T-helper 9 cell (primary cell): Measurements from ENCODE around the gene CSRNP3.

Experiments
- DNase-seq: peaks from one replicate; pipeline ENCODE4 v3.0.0-alpha.2; 2020
- total RNA-seq, 2 donors: gene quantifications; one replicate each; lab custom pipeline; 2026; lab: John Stamatoyannopoulos, UW

The CSRNP3 gene
- 0 reads per million in 2 donors for total RNA-seq

- DNase-seq, result no peak
Observed at GRCh38 chr2:165469417-165469816, at the start of gene CSRNP3. Gene CSRNP3 (plus strand): TSS chr2:165469698. CDS start chr2:165595066, 125,368 bp downstream.

- DNase-seq, result no peak
Observed at GRCh38 chr2:165420231-165420630, 49.3 kb upstream of the CSRNP3 start.

GRCh38 chr2:165423081-165423480 is 46.4 kb upstream of the CSRNP3 start:
- DNase-seq, result no peak

GRCh38 chr2:165425556-165425955 is 43.9 kb upstream of the CSRNP3 start:
- no peak for DNase-seq

GRCh38 chr2:165427686-165428085 is 41.8 kb upstream of the CSRNP3 start:
- DNase-seq, result no peak

- no peak for DNase-seq
Observed at GRCh38 chr2:165428926-165429325, 40.6 kb upstream of the CSRNP3 start.

- no peak for DNase-seq
Observed at GRCh38 chr2:165431014-165431413, 38.5 kb upstream of the CSRNP3 start.

- no peak for DNase-seq
Observed at GRCh38 chr2:165432234-165432966, 37.1 kb upstream of the CSRNP3 start.

GRCh38 chr2:165434865-165435496 is 34.5 kb upstream of the CSRNP3 start:
- no peak for DNase-seq

GRCh38 chr2:165435611-165436010 is 33.9 kb upstream of the CSRNP3 start:
- DNase-seq, result no peak

GRCh38 chr2:165436559-165436958 is 32.9 kb upstream of the CSRNP3 start:
- DNase-seq, result no peak

GRCh38 chr2:165440367-165440766 is 29.1 kb upstream of the CSRNP3 start:
- DNase-seq, result no peak

GRCh38 chr2:165443511-165443910 is 26.0 kb upstream of the CSRNP3 start:
- DNase-seq, result no peak

- no peak for DNase-seq
Observed at GRCh38 chr2:165448406-165448805, 21.1 kb upstream of the CSRNP3 start.

GRCh38 chr2:165450156-165450555 is 19.3 kb upstream of the CSRNP3 start:
- no peak for DNase-seq

GRCh38 chr2:165452327-165452726 is 17.2 kb upstream of the CSRNP3 start:
- no peak for DNase-seq

- DNase-seq, result no peak
Observed at GRCh38 chr2:165453561-165454094, 15.9 kb upstream of the CSRNP3 start.

GRCh38 chr2:165454905-165455304 is 14.6 kb upstream of the CSRNP3 start:
- DNase-seq, result no peak

GRCh38 chr2:165456027-165456426 is 13.5 kb upstream of the CSRNP3 start:
- no peak for DNase-seq

- no peak for DNase-seq
Observed at GRCh38 chr2:165462443-165462842, 7.1 kb upstream of the CSRNP3 start.

GRCh38 chr2:165466386-165466785 is 3.1 kb upstream of the CSRNP3 start:
- no peak for DNase-seq

- no peak for DNase-seq
Observed at GRCh38 chr2:165467921-165468320, 1.6 kb upstream of the CSRNP3 start.

- no peak for DNase-seq
Observed at GRCh38 chr2:165470361-165470760, 863 bp downstream of the CSRNP3 start.

GRCh38 chr2:165471349-165471950 is 2.0 kb downstream of the CSRNP3 start:
- no peak for DNase-seq
